Measurements from ENCODE around the gene MAPK4.

MAPK4 gene

DNA sequence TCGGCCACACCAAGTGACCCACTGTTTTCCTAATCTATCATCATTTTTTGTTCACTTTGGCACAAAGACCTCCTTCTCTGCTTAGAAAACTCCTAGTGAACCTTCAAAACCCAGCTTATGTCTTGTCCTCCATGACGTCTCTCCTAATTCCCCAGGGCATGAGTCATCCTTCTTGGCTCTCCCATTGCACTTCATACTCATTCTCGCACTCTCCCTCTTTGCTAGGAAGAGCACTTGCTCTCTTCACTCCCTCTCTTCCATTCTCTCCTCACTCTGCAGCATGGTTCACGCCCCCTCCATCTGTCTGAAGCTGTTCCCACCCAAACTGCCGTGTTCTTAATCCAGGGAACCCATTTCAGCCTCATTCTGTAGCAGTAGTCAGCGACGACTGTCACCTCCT lies 156.0 kb downstream of the MAPK4 start:
- no peak for DNase-seq (ENCODE audit: extremely low read depth, low read depth)
- H3K4me3 ChIP-seq (replicated peaks; ENCODE audit: low read depth, low read length), result no peak overlapping the region
- TF ChIP-seq, protein P1, sequence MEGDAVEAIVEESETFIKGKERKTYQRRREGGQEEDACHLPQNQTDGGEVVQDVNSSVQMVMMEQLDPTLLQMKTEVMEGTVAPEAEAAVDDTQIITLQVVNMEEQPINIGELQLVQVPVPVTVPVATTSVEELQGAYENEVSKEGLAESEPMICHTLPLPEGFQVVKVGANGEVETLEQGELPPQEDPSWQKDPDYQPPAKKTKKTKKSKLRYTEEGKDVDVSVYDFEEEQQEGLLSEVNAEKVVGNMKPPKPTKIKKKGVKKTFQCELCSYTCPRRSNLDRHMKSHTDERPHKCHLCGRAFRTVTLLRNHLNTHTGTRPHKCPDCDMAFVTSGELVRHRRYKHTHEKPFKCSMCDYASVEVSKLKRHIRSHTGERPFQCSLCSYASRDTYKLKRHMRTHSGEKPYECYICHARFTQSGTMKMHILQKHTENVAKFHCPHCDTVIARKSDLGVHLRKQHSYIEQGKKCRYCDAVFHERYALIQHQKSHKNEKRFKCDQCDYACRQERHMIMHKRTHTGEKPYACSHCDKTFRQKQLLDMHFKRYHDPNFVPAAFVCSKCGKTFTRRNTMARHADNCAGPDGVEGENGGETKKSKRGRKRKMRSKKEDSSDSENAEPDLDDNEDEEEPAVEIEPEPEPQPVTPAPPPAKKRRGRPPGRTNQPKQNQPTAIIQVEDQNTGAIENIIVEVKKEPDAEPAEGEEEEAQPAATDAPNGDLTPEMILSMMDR (IDR thresholded peaks at IDR 0.05; ENCODE audit: low read depth, low read length, missing control alignments), result no peak

DNA sequence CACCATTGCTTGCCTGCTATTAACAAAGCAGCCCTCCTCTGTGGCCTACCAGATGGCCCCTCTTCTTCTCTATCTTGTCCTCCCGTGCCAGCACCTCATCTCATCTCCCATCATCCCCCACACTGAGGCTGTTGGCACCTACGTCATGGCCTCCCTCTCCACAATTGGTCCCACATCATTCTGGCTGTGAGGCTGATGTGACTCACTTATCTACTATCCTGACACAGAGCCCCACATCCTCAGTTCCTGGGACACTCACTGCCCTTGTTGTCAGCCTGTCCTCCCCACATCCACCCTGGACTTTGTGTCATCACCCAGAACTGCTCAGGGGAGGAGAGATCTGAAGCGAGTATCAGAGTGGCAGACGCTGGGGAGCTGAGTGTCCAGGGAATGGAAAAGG lies 157.0 kb downstream of the MAPK4 start:
- TF ChIP-seq, protein P1 (IDR thresholded peaks at IDR 0.05; ENCODE audit: low read depth, low read length, missing control alignments), result no peak
- no peak for DNase-seq (ENCODE audit: extremely low read depth, low read depth)
- H3K4me3 ChIP-seq (replicated peaks; ENCODE audit: low read depth, low read length), result no peak overlapping the region

DNA sequence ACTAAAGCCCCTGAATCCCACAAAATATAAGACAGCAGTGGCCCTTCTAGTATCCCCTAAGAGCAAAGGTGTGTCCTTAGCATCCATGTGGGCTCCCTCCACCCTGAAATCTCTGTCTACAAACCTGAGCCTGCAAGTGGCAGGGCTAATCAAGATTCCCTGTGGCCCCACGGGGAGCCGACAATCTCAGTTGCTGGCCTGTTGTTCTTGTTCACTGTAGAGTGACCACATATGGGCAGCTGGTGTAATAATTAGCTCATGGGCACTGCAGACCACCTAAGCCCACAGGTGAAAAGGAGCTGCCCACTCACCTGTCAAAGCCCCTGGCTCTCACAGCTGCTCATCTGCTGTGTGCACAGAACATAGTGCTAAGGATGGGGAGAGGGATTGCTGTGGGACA lies 157.7 kb downstream of the MAPK4 start:
- DNase-seq (ENCODE audit: extremely low read depth, low read depth), result no peak
- no peak overlapping the region for H3K4me3 ChIP-seq (replicated peaks; ENCODE audit: low read depth, low read length)
- TF ChIP-seq, protein P1 (IDR thresholded peaks at IDR 0.05; ENCODE audit: low read depth, low read length, missing control alignments), result no peak

DNA sequence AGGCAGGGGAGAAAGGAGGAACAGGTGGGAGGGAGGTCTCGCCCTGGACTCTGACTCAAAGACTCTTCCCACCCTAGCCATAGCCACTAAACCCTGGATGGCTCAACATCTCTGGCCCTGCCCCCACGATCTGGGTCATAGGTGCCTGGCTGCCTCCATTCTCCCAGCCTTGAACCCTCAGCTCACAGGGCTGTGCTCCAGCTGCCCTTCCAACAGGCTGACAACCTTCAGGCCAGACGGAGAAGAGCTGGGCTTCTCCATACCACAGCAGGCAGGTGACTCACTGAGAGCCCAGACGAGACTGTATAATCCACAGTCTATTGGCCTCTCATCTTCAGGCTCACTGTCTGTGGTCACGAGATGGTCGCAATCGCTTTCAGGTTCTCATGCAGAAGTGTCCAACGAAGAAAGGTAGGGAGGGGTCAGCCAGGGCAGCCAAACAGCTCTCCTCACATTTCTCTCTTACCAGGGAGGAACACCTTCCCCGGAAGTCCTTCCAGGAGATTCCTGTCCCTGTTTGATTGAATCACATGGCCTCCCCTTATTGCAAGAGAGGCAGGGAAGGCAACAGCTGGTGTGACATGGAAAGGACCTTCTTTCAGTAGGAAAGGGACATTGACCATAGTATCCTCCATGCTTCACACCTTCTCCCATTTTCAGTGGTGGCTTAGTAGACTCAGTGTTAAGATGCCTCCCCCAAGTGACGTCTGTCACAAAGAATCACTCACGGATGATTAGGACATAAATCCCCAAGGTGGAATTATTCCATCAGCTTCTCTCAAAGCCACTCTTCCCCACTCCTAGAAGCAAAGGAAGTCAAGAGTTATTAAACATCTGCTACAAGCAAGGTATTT lies 159.8 kb downstream of the MAPK4 start:
- no peak for DNase-seq (ENCODE audit: extremely low read depth, low read depth)
- TF ChIP-seq, protein P1 (IDR thresholded peaks at IDR 0.05; ENCODE audit: low read depth, low read length, missing control alignments), result no peak
- no peak overlapping the region for H3K4me3 ChIP-seq (replicated peaks; ENCODE audit: low read depth, low read length)

DNA sequence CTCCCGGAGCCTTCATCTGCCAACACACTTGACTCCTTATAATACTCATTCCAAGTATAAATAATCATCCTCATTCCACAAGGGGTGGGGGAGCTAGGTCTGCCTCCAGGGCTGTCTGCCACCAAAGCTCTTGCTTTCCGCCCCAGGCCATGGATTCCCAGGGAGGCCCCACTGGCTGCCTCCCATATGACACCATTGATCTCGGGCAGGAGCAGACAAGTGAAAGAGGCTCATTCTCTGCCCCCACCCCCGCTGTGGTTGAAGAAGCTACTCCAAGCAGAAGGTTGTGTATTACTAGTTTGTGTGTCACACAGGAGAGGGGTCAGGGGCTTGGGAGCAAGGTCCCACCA lies 160.4 kb downstream of the MAPK4 start:
- DNase-seq (ENCODE audit: extremely low read depth, low read depth), result no peak
- TF ChIP-seq, protein P1 (IDR thresholded peaks at IDR 0.05; ENCODE audit: low read depth, low read length, missing control alignments), result no peak

DNA sequence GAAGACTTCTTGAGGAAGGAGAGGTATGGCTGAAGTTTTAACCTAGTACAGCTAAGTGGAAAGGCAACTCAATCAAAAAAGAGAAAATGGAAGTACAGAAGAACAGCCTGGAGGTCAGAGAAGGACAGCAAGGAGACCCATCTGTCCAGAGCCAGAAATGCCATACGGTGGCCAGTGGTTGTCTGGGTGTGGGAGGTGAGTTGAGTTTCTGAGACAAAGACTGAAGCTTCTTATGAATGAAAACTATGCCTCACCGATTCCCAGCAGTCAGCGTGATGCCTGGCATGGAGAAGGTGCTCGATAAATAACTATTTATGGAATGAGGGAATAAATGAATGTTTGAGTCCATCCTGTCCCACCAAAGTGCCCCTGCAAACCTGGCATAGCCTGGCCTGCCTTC lies 161.1 kb downstream of the MAPK4 start:
- H3K4me3 ChIP-seq (replicated peaks; ENCODE audit: low read depth, low read length), result no peak overlapping the region

More for the DNA sequence above, 160.4 kb downstream of the MAPK4 start:
- no peak overlapping the region for H3K4me3 ChIP-seq (replicated peaks; ENCODE audit: low read depth, low read length)

More for the DNA sequence above, 161.1 kb downstream of the MAPK4 start:
- no peak for DNase-seq (ENCODE audit: extremely low read depth, low read depth)
- TF ChIP-seq, protein P1 (IDR thresholded peaks at IDR 0.05; ENCODE audit: low read depth, low read length, missing control alignments), result no peak

All from HFF-Myc (cell line).